Loucy (cell line): ENCODE results near the gene JOSD2.

Source experiments
- H2AFZ ChIP-seq: fragments of 200-600 bp; sonication (generic); 2 replicates; pipeline ENCODE4 v1.6.0; 2016; ENCODE audit warnings: antibody characterized with exemption, mild to moderate bottlenecking, low read length, moderate library complexity
- H3F3A ChIP-seq: fragments of 200-600 bp; 2 replicates; pipeline ENCODE4 v1.6.0; 2016; ENCODE audit warnings: antibody characterized with exemption, low read depth, mild to moderate bottlenecking
- H3K27me3 ChIP-seq: fragments of 200-600 bp; sonication (generic); 2 replicates; pipeline ENCODE4 v1.6.1; 2014; ENCODE audit warnings: low read length, mild to moderate bottlenecking; ENCODE audit not compliant: insufficient read depth, poor library complexity, severe bottlenecking
- H3K36me3 ChIP-seq: fragments of 200-600 bp; sonication (generic); 2 replicates; pipeline ENCODE4 v1.6.1; 2016; ENCODE audit warnings: low read length; ENCODE audit not compliant: insufficient read depth
- H3K4me1 ChIP-seq: fragments of 200-600 bp; sonication (generic); 2 replicates; pipeline ENCODE4 v1.5.1; 2014; ENCODE audit warnings: low read length, mild to moderate bottlenecking; ENCODE audit not compliant: insufficient read depth, poor library complexity, severe bottlenecking
- H3K4me2 ChIP-seq: fragments of 200-600 bp; sonication (generic); 2 replicates; pipeline ENCODE4 v1.6.0; 2014; ENCODE audit warnings: antibody characterized with exemption, low read length, low read depth, mild to moderate bottlenecking; ENCODE audit not compliant: poor library complexity, severe bottlenecking
- H3K4me3 ChIP-seq: fragments of 200-600 bp; sonication (generic); 2 replicates; pipeline ENCODE4 v1.5.1; 2014; ENCODE audit warnings: low read length, mild to moderate bottlenecking, mixed read lengths; ENCODE audit not compliant: poor library complexity, severe bottlenecking
- H3K79me2 ChIP-seq: fragments of 200-600 bp; sonication (generic); 2 replicates; pipeline ENCODE4 v1.6.1; 2014; ENCODE audit warnings: low read length; ENCODE audit not compliant: insufficient read depth
- H3K9ac ChIP-seq: fragments of 200-600 bp; sonication (generic); 2 replicates; pipeline ENCODE4 v1.6.0; 2014; ENCODE audit warnings: mild to moderate bottlenecking, low read depth, low read length, moderate library complexity; ENCODE audit not compliant: poor library complexity, severe bottlenecking
- H3K9me2 ChIP-seq: fragments of 200-600 bp; sonication (generic); replicated peaks from 2 replicates; pipeline ENCODE4 v1.6.1; 2016; ENCODE audit warnings: low read depth, low read length, mixed read lengths
- H3K9me3 ChIP-seq: fragments of 200-600 bp; sonication (generic); 2 replicates; pipeline ENCODE4 v1.6.1; 2014; ENCODE audit warnings: mild to moderate bottlenecking, antibody characterized with exemption, low read length, low read depth; ENCODE audit not compliant: insufficient read depth
- H4K20me1 ChIP-seq: fragments of 200-600 bp; sonication (generic); 2 replicates; pipeline ENCODE4 v1.6.0; 2014; ENCODE audit warnings: antibody characterized with exemption, low read length, mild to moderate bottlenecking; ENCODE audit not compliant: insufficient read depth, poor library complexity, severe bottlenecking
- CTCF ChIP-seq: fragments of 200-600 bp; sonication (generic); conservative IDR thresholded peaks from 2 replicates; pipeline ENCODE4 v1.5.1; 2014; ENCODE audit warnings: mild to moderate bottlenecking, antibody characterized with exemption, low read length
- EZH2phosphoT487 ChIP-seq: fragments of 200-600 bp; IDR thresholded peaks from 2 replicates; pipeline ENCODE4 v1.6.1; 2018; ENCODE audit warnings: antibody characterized with exemption, mild to moderate bottlenecking, moderate library complexity, borderline replicate concordance

JOSD2 gene

GRCh38 chr19:50465000-50465399 lies 46.0 kb downstream of the JOSD2 start:
- Histone ChIP-seq H2AFZ (no peak overlapping the region), H3K9me3 (no peaks in the 10 kb centered on the region), H3F3A (no peaks in the 10 kb centered on the region), H3K79me2 (no peaks in the 10 kb centered on the region), H3K4me1 (no peaks in the 10 kb centered on the region), H3K9ac (no peak overlapping the region), H4K20me1 (no peaks in the 10 kb centered on the region), H3K27me3 (no peaks in the 10 kb centered on the region), H3K4me3 (no peak overlapping the region), H3K36me3 (no peaks in the 10 kb centered on the region), H3K4me2 (no peak overlapping the region), H3K9me2 (no peaks in the 10 kb centered on the region)
- no peak for TF ChIP-seq EZH2phosphoT487
- TF ChIP-seq CTCF, result no peak

- Histone ChIP-seq H3K9me3 (no peaks in the 10 kb centered on the region), H3K4me2 (no peak overlapping the region), H3K79me2 (no peaks in the 10 kb centered on the region), H3K4me3 (no peak overlapping the region), H3K36me3 (no peaks in the 10 kb centered on the region), H3K9ac (no peak overlapping the region), H2AFZ (no peak overlapping the region), H3K9me2 (no peaks in the 10 kb centered on the region), H4K20me1 (no peaks in the 10 kb centered on the region), H3F3A (no peaks in the 10 kb centered on the region), H3K4me1 (no peaks in the 10 kb centered on the region), H3K27me3 (no peaks in the 10 kb centered on the region)
- TF ChIP-seq EZH2phosphoT487 (no peak), CTCF (no peak)
Measured at GRCh38 chr19:50464348-50464747, 46.6 kb downstream of the JOSD2 start.

GRCh38 chr19:50462970-50463369 lies 48.0 kb downstream of the JOSD2 start:
- no peak overlapping the region for H3K9ac ChIP-seq
- H3K4me1 ChIP-seq, result no peaks in the 10 kb centered on the region
- TF ChIP-seq EZH2phosphoT487 (no peak), CTCF (no peak)

More at GRCh38 chr19:50462970-50463369, 48.0 kb downstream of the JOSD2 start:
- Histone ChIP-seq H3K9me2 (no peaks in the 10 kb centered on the region), H3K4me3 (no peak overlapping the region), H3K36me3 (no peaks in the 10 kb centered on the region), H3K79me2 (no peaks in the 10 kb centered on the region), H2AFZ (no peak overlapping the region), H3K9me3 (no peaks in the 10 kb centered on the region), H3F3A (no peaks in the 10 kb centered on the region), H4K20me1 (no peaks in the 10 kb centered on the region), H3K4me2 (no peak overlapping the region), H3K27me3 (no peaks in the 10 kb centered on the region)
